HG03196 (cell line): Measurements from ENCODE around the gene FILIP1L.
A peak's percentile ranks its signal among the peaks of the same experiment; 100 is the strongest.
"Not testable (repeated sequence)": the region's sequence is repeated elsewhere in the genome, so short reads cannot be mapped to it uniquely, and the experiment has no call there.

Experiments used
- ATAC-seq: cut with Tn5 transposase; IDR thresholded peaks from one replicate; pipeline ENCODE4 v1.9.1; 2021; ENCODE audit not compliant: unreplicated experiment

FILIP1L gene

GRCh38 chr3:100099621-100100020 lies 14.7 kb downstream of the FILIP1L start:
- ATAC-seq = no peak

GRCh38 chr3:100098784-100099070 lies 15.6 kb downstream of the FILIP1L start:
- ATAC-seq = no peak

- ATAC-seq = no peak
Observed at GRCh38 chr3:100097919-100098783, 16.1 kb downstream of the FILIP1L start.

- no peak for ATAC-seq
Observed at GRCh38 chr3:100096866-100097265, 17.4 kb downstream of the FILIP1L start.

GRCh38 chr3:100096286-100096685 lies 18.0 kb downstream of the FILIP1L start:
- not testable (repeated sequence) for ATAC-seq

GRCh38 chr3:100093831-100094230 lies 20.5 kb downstream of the FILIP1L start:
- ATAC-seq = no peak

GRCh38 chr3:100090669-100091005 lies 23.7 kb downstream of the FILIP1L start:
- ATAC-seq = no peak

GRCh38 chr3:100089812-100090668 lies 24.3 kb downstream of the FILIP1L start:
- peak; percentile 58 for ATAC-seq

GRCh38 chr3:100088735-100089368 lies 25.4 kb downstream of the FILIP1L start:
- no peak for ATAC-seq

- ATAC-seq = peak; percentile 89
Observed at GRCh38 chr3:100087198-100087597, 27.1 kb downstream of the FILIP1L start.

GRCh38 chr3:100086401-100086800 lies 27.9 kb downstream of the FILIP1L start:
- ATAC-seq = no peak

- ATAC-seq = no peak
Observed at GRCh38 chr3:100084100-100084806, 30.0 kb downstream of the FILIP1L start.

- ATAC-seq = no peak
Observed at GRCh38 chr3:100083209-100083608, 31.1 kb downstream of the FILIP1L start.

GRCh38 chr3:100082714-100083113 lies 31.6 kb downstream of the FILIP1L start:
- no peak for ATAC-seq

- no peak for ATAC-seq
Observed at GRCh38 chr3:100081986-100082692, 32.2 kb downstream of the FILIP1L start.

GRCh38 chr3:100081311-100081710 lies 33.0 kb downstream of the FILIP1L start:
- ATAC-seq = no peak

GRCh38 chr3:100080573-100080972 lies 33.7 kb downstream of the FILIP1L start:
- ATAC-seq = no peak

- no peak for ATAC-seq
Observed at GRCh38 chr3:100079328-100079727, 35.0 kb downstream of the FILIP1L start.

- ATAC-seq = no peak
Observed at GRCh38 chr3:100076731-100077529, 37.4 kb downstream of the FILIP1L start.
